ENCODE results near the gene COL23A1.

Gene COL23A1

GRCh38 chr5:178394074-178394473 lies 196.1 kb downstream of the COL23A1 start:
- Histone ChIP-seq H3K4me2 (ENCODE audit: low read length) (no peak overlapping the region), H3K36me3 (replicated peaks; ENCODE audit: low read depth, low read length) (no peaks in the 10 kb centered on the region), H2AFZ (ENCODE audit: low read depth, low read length) (no peak overlapping the region), H3K27ac (ENCODE audit: low read length) (no peak overlapping the region), H3K9me3 (ENCODE audit: insufficient read depth, low read length) (no peaks in the 10 kb centered on the region), H3K4me3 (ENCODE audit: low read length) (no peak overlapping the region), H3K79me2 (ENCODE audit: low read length) (no peaks in the 10 kb centered on the region), H3K27me3 (ENCODE audit: low read depth, low read length) (peaks cover 5% of the 10 kb centered on the region; the same call in 1 of the 2 replicates), H3K4me1 (ENCODE audit: low read length) (no peaks in the 10 kb centered on the region), H3K9ac (ENCODE audit: low read length) (no peak overlapping the region), H4K20me1 (ENCODE audit: insufficient read depth, low read length) (no peaks in the 10 kb centered on the region)
- TF ChIP-seq CTCF (IDR thresholded peaks at IDR 0.05; ENCODE audit: low read depth, low read length) (no peak), EZH2phosphoT487 (IDR thresholded peaks at IDR 0.05; ENCODE audit: low read depth) (no peak)

GRCh38 chr5:178392931-178393394 lies 197.2 kb downstream of the COL23A1 start:
- TF ChIP-seq EZH2phosphoT487 (IDR thresholded peaks at IDR 0.05; ENCODE audit: low read depth) (no peak), CTCF (IDR thresholded peaks at IDR 0.05; ENCODE audit: low read depth, low read length) (no peak)
- no peaks in the 10 kb centered on the region for H3K4me1 ChIP-seq (ENCODE audit: low read length)
- H3K36me3 ChIP-seq (replicated peaks; ENCODE audit: low read depth, low read length), result no peaks in the 10 kb centered on the region
- no peak overlapping the region for H3K9ac ChIP-seq (ENCODE audit: low read length)
- H4K20me1 ChIP-seq (ENCODE audit: insufficient read depth, low read length), result no peaks in the 10 kb centered on the region
- peaks cover 13% of the 10 kb centered on the region; the same call in 1 of the 2 replicates for H3K27me3 ChIP-seq (ENCODE audit: low read depth, low read length)
- no peak overlapping the region for H2AFZ ChIP-seq (ENCODE audit: low read depth, low read length)
- H3K27ac ChIP-seq (ENCODE audit: low read length), result no peak overlapping the region
- no peaks in the 10 kb centered on the region for H3K79me2 ChIP-seq (ENCODE audit: low read length)
- no peak overlapping the region for H3K4me3 ChIP-seq (ENCODE audit: low read length)
- H3K4me2 ChIP-seq (ENCODE audit: low read length), result no peak overlapping the region
- no peaks in the 10 kb centered on the region for H3K9me3 ChIP-seq (ENCODE audit: insufficient read depth, low read length)

- H3K4me1 ChIP-seq (ENCODE audit: low read length), result no peaks in the 10 kb centered on the region
- TF ChIP-seq EZH2phosphoT487 (IDR thresholded peaks at IDR 0.05; ENCODE audit: low read depth) (no peak), CTCF (IDR thresholded peaks at IDR 0.05; ENCODE audit: low read depth, low read length) (no peak)
- no peaks in the 10 kb centered on the region for H3K36me3 ChIP-seq (replicated peaks; ENCODE audit: low read depth, low read length)
- H3K9me3 ChIP-seq (ENCODE audit: insufficient read depth, low read length), result no peaks in the 10 kb centered on the region
- no peak overlapping the region for H3K9ac ChIP-seq (ENCODE audit: low read length)
- no peaks in the 10 kb centered on the region for H4K20me1 ChIP-seq (ENCODE audit: insufficient read depth, low read length)
- H3K79me2 ChIP-seq (ENCODE audit: low read length), result no peaks in the 10 kb centered on the region
- H3K27ac ChIP-seq (ENCODE audit: low read length), result no peak overlapping the region
- H3K4me2 ChIP-seq (ENCODE audit: low read length), result no peak overlapping the region
- H2AFZ ChIP-seq (ENCODE audit: low read depth, low read length), result no peak overlapping the region
- peaks cover 15% of the 10 kb centered on the region; the same call in 1 of the 2 replicates for H3K27me3 ChIP-seq (ENCODE audit: low read depth, low read length)
- H3K4me3 ChIP-seq (ENCODE audit: low read length), result no peak overlapping the region
Measured at GRCh38 chr5:178392386-178392785, 197.8 kb downstream of the COL23A1 start.

GRCh38 chr5:178391480-178391879 lies 198.7 kb downstream of the COL23A1 start:
- no peak for TF ChIP-seq EZH2phosphoT487 (IDR thresholded peaks at IDR 0.05; ENCODE audit: low read depth)
- H3K27me3 ChIP-seq (ENCODE audit: low read depth, low read length), result peaks cover 15% of the 10 kb centered on the region; the same call in 1 of the 2 replicates

More at GRCh38 chr5:178391480-178391879, 198.7 kb downstream of the COL23A1 start:
- Histone ChIP-seq H3K9me3 (ENCODE audit: insufficient read depth, low read length) (no peaks in the 10 kb centered on the region), H3K79me2 (ENCODE audit: low read length) (no peaks in the 10 kb centered on the region), H3K4me1 (ENCODE audit: low read length) (no peaks in the 10 kb centered on the region), H2AFZ (ENCODE audit: low read depth, low read length) (no peak overlapping the region), H3K27ac (ENCODE audit: low read length) (no peak overlapping the region), H3K4me3 (ENCODE audit: low read length) (no peak overlapping the region), H3K9ac (ENCODE audit: low read length) (no peak overlapping the region), H3K36me3 (replicated peaks; ENCODE audit: low read depth, low read length) (no peaks in the 10 kb centered on the region), H3K4me2 (ENCODE audit: low read length) (no peak overlapping the region), H4K20me1 (ENCODE audit: insufficient read depth, low read length) (no peaks in the 10 kb centered on the region)

All from OCI-LY3 (cell line).